Esophagus (tissue), 2 donors: Measurements from ENCODE around the gene SERPINA1. TPM values are rescaled to one million over a fixed set of nuclear protein-coding genes. Genes with fewer than 3 reads are reported as not detected.

ENCODE experiments used
- H3K27ac ChIP-seq, 2 donors: one replicate each; pipeline ENCODE4 v1.5.1; 2013; ENCODE audit warnings: low read depth in 2 of 2, mild to moderate bottlenecking in 2 of 2, inconsistent platforms in 1 of 2, low read length in 1 of 2, moderate library complexity in 1 of 2
- H3K27me3 ChIP-seq, 2 donors: one replicate each; pipeline ENCODE4 v1.6.1; 2013; ENCODE audit warnings: low read length in 2 of 2, control low read depth in 1 of 2, mild to moderate bottlenecking in 1 of 2; ENCODE audit not compliant: insufficient read depth in 2 of 2, control insufficient read depth in 1 of 2
- H3K36me3 ChIP-seq, 2 donors: one replicate each; pipeline ENCODE4 v1.6.1; 2013; ENCODE audit warnings: low read length in 1 of 2; ENCODE audit not compliant: control insufficient read depth in 2 of 2, insufficient read depth in 2 of 2
- H3K4me1 ChIP-seq, 2 donors: one replicate each; pipeline ENCODE4 v1.6.1; 2013; ENCODE audit warnings: low read length in 1 of 2; ENCODE audit not compliant: control insufficient read depth in 2 of 2, insufficient read depth in 2 of 2
- H3K4me3 ChIP-seq, 2 donors: one replicate each; pipeline ENCODE4 v1.5.1; 2013; ENCODE audit warnings: low read length in 2 of 2, mild to moderate bottlenecking in 2 of 2, low read depth in 1 of 2, moderate library complexity in 1 of 2
- H3K9me3 ChIP-seq, 2 donors: one replicate each; pipeline ENCODE4 v1.6.1; 2013; ENCODE audit warnings: mild to moderate bottlenecking in 2 of 2, low read depth in 1 of 2, low read length in 1 of 2, moderate library complexity in 1 of 2; ENCODE audit not compliant: control insufficient read depth in 2 of 2, insufficient read depth in 1 of 2
- WGBS, 2 donors: extraction: QIAGEN DNeasy Blood & Tissue Kit; methylation state at CpG; one replicate each; pipeline ENCODE4 v1.1.7; 2013; 5-methylcytosine and 5-hydroxymethylcytosine counted together
- polyA plus RNA-seq, 2 donors: library from polyadenylated mRNA; stranded (reverse); fragments of 200-250 nt; gene quantifications; one replicate each; pipeline ENCODE4 v1.2.3, GENCODE V29; 2013
- donor health status: healthy with polysubstance abuse.
- donor health status: Bipolar disorder and iron deficiency.

The SERPINA1 gene
- polyA plus RNA-seq, 2 donors: 1.5 to 2.2 TPM

GRCh38 chr14:94329857-94330256 is 58.5 kb downstream of the SERPINA1 start:
- Histone ChIP-seq H3K36me3 (no peaks in the 10 kb centered on the region), H3K4me3 (no peak overlapping the region), H3K9me3 (no peaks in the 10 kb centered on the region), H3K27me3 (no peaks in the 10 kb centered on the region), H3K27ac (no peak overlapping the region), H3K4me1 (no peaks in the 10 kb centered on the region)
- WGBS, 2 donors: 87 to 94% methylated on average over 4 of the region's 4 CpGs

DNA sequence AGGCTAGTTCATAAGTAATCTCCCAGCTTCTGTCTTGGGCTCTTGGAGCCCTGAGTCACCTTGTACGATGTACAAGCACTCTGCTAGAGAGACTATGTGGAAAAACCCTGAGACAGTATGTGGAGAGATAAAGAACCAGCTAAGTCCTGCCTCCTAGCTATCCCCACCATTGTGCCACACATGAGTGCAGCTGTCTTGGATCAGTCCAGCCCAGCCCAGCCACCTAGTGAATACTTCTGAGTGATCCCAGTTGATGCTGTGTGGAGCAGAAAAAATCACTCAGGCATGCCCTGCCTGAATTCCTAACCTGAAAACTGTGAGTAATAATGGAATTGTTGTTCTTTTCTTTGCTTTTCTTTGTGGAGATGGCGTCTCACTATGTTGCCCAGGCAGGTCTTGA is 60.2 kb downstream of the SERPINA1 start:
- Histone ChIP-seq H3K9me3 (no peaks in the 10 kb centered on the region), H3K36me3 (no peaks in the 10 kb centered on the region), H3K27me3 (no peaks in the 10 kb centered on the region), H3K27ac (no peak overlapping the region), H3K4me1 (no peaks in the 10 kb centered on the region), H3K4me3 (no peak overlapping the region)
- WGBS, 2 donors: 83 to 88% methylated on average over 2 of the region's 2 CpGs

Other genes with a start within 250 kb of the SERPINA1 start
- gene PPP4R4, start 214.3 kb downstream of the SERPINA1 start, polyA plus RNA-seq: under 1 TPM; 0.08 to 0.09 TPM
- gene SERPINA10, start 95.3 kb downstream of the SERPINA1 start, polyA plus RNA-seq: not detected
- gene SERPINA6, start 65.3 kb downstream of the SERPINA1 start, polyA plus RNA-seq: under 1 TPM in 1 of 2 donors, not detected in 1; 0.04 TPM
- not detected for gene SERPINA2, start 21.9 kb downstream of the SERPINA1 start, polyA plus RNA-seq
- gene SERPINA11, start 64.2 kb upstream of the SERPINA1 start, polyA plus RNA-seq: under 1 TPM; 0.12 to 0.27 TPM
- gene SERPINA9, start 87.6 kb upstream of the SERPINA1 start, polyA plus RNA-seq: not detected
- not detected for gene SERPINA12, start 120.9 kb upstream of the SERPINA1 start, polyA plus RNA-seq
- gene SERPINA4, start 172.8 kb upstream of the SERPINA1 start, polyA plus RNA-seq: not detected
- under 1 TPM; 0.10 to 0.16 TPM for gene SERPINA5, start 192.8 kb upstream of the SERPINA1 start, polyA plus RNA-seq
- gene SERPINA3, start 223.8 kb upstream of the SERPINA1 start, polyA plus RNA-seq: 10 to 100 TPM in 1 of 2 donors, 1 to 10 TPM in 1; 8.9 to 30.5 TPM